Activated CD4-positive, alpha-beta T cell treated with anti-CD3 and anti-CD28 coated beads, Interleukin-2, amount 50 U/mL, for 1 hour (primary cell): Measurements from ENCODE around the gene SLC29A2.

ENCODE experiments used
- DNase-seq: peaks from one replicate; pipeline ENCODE4 v3.0.0-alpha.2; 2020

Gene SLC29A2, protein sequence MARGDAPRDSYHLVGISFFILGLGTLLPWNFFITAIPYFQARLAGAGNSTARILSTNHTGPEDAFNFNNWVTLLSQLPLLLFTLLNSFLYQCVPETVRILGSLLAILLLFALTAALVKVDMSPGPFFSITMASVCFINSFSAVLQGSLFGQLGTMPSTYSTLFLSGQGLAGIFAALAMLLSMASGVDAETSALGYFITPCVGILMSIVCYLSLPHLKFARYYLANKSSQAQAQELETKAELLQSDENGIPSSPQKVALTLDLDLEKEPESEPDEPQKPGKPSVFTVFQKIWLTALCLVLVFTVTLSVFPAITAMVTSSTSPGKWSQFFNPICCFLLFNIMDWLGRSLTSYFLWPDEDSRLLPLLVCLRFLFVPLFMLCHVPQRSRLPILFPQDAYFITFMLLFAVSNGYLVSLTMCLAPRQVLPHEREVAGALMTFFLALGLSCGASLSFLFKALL

DNA sequence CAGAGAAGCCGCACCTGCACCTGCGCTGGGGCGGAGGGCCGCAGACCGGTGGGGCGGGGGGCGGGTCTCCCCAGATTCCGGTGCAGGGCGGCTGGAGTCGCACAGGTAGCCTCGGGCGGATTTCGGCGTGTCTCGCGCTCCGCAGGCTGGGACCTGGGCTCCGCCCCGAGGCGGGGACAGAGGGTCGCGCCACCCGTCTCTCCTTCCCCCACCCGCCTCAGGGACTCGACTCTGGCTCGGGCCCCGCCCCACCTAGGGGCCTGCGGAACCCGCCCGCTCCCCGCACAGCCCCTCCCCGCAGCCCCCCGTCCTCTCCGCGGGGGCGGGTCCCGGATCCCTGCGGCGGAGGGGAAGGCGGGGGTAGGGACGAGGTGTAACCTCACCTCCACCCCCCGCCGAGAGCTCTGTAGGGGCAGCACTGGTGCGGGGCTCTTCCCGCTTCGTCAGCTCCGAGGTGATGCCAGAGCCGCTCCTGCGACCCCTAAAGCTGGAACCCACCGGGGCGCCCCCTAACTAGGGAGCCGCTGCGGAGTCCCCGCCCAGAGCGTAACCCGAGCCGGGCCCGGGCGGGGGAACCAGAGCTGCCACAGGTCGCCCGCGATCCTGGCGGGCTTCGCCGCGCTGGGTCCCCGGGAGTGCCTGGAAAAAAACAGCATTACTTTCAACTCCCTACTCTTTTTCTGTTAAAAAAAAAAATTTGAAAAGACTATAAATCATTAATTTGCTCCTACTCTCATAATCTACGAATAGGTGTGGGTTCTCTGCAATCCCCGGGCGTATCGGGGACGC, at the start of gene SLC29A2:
SLC29A2 (minus strand) TSS at position 134 of the 789 bp plus-strand sequence. CDS start 169 bp downstream, outside the sequence.
- peak; percentile 66 for DNase-seq

DNA sequence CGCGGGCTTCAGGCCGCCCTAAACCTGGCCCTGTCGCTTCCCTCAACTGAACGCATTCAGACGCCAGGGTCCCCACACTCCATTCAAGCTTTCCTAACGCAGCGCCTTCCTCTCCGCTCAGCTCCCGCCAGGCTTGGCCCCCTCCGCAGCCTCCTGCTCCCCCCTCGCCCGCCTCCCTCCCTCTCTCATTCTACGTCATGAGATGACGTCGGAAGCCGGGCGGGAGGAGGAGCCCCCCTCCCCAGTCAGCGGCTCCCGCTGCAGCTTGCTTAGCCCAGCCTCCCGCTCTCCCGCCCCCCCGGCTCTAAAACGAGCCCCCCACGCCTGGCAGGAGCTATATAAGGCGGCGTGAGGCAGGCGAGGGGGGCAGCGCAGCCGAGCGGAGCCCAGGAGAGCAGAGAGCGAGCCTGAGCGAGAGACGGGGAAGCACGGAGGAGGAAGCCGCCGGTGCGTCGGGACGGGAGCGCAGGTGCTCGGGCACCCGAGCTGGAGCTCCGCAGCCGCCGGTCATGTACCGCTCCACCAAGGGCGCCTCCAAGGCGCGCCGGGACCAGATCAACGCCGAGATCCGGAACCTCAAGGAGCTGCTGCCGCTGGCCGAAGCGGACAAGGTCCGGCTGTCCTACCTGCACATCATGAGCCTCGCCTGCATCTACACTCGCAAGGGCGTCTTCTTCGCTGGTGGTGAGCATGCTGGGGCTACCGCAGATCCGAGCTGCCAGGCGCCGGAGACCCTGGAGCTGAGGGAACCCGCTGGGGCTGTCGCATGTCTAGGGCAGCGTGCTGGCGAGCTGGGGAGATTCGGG, 49.3 kb upstream of the SLC29A2 start, which contains the start of gene NPAS4:
NPAS4 (plus strand) TSS at position 365 of the 806 bp plus-strand sequence; CDS start at position 510, 145 bp downstream.
- DNase-seq = no peak

DNA sequence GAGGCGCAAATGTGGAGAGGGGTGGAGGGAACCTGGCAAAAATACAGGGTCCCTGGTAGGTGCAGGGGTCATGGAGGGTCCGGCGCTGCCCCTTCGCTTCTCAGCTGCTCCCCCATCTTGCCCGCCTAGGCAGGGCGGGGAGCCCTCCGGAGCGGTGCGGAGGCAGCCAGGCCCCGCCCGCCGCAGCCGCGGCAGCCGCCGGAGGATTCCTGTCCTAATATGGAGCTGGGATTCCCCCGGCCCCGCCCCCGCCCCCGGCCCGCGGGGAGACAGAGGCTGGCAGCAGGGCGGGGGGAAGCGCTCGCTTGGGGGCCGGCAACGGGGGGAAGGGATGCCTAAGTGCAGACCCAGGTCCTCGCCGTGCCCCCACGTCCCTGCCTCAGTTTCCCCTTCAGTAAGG, 48.3 kb upstream of the SLC29A2 start:
- DNase-seq = no peak

DNA sequence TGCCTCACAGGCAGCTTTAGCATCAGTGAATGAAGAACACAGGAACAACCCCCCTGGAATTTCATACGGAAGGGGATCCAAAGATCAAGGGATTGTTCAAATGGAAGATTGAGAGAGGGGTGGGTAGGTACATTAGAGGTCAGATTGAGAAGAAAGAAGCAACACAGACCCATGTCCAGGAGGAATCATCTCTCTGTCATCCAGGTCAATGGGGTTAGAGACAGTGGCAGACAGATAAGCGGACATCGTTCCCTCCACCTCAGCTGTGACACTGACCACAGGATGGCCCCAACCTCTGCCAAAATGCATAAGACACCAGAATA, 47.4 kb upstream of the SLC29A2 start:
- no peak for DNase-seq

DNA sequence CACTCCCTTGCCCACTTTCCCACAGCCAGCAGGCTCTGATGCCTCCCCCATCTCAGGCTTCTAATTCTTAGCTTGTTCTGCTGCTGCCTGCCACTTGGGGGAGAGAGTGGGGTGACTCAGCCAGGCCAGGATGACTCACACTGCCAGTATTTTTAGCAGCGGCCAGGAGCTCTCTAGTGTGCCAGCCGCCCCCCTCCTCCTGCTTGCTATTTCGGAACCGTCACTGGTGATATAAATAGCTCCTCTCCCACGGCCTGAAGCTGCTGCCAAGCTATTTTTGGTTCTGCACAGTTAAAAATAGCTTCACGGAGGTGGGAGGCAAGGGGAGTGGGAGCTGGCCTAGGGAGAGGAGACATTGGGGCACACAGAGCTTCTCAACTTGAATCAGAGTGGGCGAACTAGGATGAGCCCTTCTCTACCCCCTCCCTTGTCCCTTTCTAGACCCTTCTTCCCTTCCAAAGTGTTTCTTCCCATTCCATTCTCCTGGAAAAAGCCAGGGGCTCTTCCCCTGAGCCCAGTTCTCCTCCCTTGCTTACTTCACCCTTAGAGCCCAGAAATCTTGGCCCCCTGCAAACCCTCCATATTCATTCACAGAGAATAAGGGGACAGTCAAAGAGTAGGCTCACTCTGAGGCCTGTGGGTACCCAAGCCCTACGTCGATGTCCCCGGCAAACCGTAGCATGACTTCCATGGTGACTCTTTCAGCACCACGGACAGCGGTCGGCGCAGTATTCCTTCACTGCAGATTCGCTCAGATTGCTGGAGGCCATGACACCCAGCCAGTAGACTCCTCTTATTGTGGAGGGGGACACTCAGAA, 46.8 kb upstream of the SLC29A2 start:
- DNase-seq = peak; percentile 58

DNA sequence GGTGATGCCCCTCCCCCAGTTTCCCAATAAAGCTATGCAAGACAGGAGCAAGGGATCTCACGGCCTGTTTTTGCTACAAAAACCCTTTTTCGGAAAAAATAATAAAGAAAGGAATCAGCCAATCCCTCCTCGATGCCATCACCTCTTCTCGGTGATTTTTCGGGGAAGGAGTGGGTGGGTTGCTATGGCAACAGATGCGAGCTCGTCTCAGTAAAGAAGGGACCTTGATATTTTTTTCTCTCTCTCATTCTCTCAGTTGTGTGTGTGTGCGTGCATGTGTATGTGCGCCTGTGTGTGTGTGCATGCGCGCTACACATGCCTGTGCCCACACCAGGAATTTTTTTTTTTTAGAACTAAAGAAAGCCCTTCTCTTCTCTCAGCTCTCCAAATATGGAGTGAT, 45.4 kb upstream of the SLC29A2 start:
- DNase-seq = no peak

DNA sequence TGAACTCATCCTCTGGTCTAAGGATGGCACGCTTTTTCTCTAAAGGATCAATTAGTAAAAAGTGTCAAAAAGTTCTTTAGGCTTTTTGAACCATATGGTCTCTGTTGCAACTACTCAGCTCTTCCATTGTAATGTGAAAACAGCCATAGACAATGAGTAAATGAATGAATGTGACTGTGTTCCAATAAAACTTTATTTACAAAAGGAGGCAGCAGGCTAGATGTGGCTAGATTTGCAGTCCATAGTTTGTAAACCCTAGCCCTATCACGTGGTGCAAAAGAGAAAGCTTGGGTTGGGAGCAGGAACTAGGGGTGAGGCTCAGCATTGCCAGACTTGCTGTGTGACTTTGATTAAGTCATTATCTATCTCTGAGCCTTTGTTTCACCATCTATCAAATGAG, 43.9 kb upstream of the SLC29A2 start:
- no peak for DNase-seq

DNA sequence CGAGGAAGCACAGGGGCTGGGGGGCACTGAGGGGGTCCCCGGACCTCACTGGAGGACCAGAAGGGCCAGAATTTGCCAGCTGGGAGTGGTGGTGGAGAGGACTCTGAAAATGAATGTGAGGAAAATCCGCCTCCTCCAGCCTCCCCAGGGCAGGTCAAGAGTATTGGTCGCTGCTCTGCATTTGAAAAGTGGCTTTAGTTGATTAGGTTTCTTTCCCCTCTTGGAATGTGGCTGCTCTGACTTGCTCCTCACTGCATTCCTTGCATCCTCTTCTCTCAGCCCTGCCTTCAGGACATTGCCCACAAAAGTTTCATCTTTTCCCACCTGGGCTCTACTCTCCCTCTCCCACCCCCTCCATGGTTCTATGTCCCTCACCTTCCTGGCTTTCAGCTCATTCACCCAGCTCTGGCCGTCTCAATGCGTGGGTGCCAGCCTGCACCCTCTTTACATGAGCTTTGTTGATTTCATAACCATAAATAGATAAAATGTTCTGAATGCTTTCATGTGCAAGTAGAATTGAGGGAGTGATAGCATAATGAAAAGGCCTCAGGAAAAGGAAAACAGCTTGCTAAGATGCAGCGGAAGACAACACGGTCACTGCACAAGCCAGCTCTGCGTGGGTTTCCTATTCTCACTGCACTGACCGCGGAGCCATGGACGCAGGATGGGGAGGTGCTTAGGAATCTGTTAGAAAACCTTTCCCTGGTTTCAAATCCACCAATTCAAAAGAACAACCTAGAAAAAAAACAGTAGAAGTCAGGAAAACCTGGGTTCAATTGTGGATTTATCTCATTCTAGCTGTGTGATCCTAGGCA, 42.8 kb upstream of the SLC29A2 start:
- DNase-seq = no peak

DNA sequence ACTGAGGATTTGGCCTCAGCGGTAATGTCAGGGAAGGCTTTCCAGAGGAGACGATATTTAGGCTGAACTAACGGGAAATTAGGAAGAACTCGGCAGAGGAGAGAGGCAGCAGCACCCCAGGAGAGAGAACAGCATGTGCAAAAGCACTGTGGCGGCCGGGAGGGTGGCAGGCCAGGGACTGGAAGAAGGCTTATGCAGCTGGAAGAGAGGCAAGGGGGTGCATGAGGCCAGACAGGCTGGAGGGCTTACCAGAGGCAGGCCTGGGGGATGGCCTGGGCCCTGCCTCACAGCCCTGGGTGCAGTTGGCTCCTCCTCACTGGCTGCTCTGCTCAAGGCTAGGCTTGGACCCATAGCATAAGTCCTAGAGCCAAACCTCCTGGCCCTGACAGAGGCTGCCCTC, 41.6 kb upstream of the SLC29A2 start:
- no peak for DNase-seq

DNA sequence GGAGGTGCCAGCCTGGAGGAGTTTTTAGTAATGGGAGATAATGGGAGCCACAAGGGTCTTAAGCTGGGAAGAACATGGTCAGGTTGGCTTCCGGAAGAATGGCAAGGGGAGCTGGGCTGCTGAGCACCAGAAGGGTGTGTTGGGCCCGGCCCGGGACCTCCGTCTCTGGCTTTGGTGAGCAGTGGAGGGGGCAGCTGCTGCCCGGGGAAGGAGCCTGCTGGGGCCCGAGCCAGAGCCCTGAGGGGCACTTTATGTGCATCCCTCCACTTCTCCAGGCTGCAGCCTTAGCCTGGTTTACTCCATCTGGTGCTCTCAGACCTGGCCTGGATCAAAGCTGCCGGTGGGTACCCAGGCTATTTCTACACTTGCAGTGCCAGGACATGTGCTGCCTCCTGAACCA, 40.5 kb upstream of the SLC29A2 start:
- DNase-seq = no peak

DNA sequence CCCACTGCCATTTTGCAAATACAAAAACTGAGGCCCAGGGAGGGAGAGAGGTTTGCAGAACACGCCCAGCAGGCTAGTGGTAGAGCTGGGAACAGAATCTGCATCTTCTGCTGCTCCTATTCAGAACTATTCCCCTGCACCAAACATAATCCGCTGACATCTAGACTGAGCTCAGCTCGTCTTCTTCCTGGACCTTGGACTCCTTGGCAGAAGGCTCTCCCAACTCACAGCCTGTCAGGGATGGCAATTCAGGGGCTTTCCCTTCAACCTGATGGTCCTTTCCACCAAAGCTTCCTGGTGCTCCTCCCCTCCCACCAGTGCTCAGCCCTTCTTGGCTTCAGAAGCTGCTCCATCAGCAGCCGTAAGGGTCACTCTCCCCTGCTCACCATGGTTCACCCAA, 39.8 kb upstream of the SLC29A2 start:
- DNase-seq = no peak

DNA sequence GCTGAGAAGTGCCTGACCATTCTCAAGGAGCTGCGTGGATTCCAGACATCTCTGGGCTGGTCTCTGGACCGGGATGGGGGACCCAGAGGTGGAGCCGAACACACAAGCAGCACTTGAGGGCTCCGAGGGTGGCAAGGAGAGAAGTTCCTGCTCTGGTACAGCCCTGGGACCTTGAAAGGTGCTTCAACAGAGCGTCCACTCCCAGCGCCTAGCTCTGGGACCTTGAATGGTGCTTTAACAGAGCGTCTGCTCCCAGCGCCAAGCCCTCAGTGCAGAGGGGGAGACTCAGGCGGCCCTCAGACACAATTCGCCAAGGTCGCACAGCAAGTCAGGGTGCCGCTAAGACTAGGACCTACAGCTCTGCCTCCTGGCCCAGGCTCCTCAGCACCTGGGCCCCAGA, 38.6 kb upstream of the SLC29A2 start:
- DNase-seq = no peak

DNA sequence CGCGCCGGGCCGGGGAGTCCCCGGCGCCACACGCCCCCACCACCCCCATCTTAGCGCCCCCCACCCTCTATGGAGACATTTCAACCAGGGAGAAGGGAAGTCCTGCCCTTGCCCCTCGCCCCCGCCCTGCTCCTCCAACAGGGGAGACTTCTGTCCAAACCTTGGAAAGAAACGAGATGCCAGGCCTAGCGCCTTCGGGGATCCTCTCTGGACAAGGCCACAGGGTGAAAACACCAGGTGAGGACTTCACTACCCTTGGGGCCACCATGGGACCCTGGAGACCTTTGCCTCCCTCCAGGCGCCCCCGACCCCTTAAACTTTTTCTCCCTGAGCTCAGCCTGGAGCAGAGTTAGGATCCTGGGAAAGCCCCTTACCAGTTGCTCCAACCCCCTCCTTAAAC, 37.7 kb upstream of the SLC29A2 start:
- no peak for DNase-seq

DNA sequence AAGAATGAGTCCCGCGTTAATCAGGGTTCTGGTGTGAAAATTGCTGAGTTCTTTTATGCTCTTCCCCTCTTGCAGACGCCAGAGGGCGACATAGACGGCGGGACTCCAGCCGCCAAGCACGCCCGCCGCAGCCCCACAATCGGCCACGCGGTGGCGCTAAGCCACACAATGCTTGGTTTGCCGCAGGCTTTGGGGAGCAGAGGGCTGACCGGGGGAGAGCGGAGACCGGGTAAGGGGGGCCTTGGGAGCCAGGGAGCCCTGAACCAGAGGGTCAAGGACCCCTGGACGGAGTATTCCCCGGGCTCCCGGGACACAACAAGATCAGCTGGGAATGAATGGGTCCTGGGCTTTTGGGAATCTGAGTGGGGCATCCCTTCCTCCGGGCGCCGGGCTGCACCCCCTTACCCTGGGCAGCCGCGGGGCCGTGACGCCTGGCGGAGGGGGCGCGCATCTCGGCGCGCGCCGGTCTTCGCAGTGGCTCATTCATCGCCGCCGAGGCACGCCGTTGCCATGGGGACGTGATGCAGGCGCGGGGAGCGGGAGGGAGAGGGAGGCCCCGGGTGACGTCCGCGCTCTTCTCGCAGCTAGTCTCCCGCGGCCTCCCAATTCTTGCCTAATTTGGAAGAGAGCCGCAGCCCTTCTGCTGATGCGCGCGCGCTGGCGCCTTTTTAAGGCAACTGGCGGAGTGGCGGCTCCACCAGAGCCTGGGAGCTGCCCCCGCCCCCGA, 37.1 kb upstream of the SLC29A2 start:
- peak; percentile 96 for DNase-seq

DNA sequence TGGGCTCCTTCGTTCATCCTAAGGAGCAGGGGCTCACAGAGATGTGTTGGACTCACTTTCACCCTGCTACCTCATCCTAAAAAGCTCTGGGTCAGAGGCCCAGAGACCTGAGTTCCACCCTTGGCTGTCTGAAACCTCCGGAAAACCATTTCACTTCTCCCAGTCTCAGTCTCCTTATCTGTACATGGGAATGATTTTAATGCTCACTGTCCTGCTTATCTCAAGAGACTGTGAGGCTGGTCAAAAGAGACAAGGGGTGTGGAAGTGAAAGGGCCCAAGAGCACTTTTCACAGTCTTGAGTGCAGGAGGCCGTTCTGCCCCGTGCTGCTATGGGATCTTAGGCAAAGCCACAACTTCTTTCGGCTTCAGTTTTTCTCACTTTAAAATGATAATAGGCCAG, 36.1 kb upstream of the SLC29A2 start:
- no peak for DNase-seq

DNA sequence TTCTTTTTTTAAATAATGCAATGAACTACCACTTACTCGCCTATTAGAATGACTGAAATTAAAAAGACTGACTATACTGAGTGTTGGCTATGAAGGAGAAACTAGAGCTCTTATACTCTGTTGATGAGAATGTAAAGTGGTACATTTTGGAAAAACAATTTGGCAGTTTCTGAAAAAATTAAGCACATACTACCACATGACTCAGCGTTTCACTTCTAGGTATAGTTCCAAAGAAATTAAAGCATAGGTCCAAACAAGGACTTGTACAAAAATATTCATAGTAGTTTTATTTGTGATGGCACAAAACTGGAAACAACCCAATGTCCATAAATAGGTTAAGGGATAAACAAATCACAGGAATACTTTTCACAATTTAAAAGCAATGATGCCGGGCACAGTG, 22.4 kb upstream of the SLC29A2 start:
- no peak for DNase-seq

DNA sequence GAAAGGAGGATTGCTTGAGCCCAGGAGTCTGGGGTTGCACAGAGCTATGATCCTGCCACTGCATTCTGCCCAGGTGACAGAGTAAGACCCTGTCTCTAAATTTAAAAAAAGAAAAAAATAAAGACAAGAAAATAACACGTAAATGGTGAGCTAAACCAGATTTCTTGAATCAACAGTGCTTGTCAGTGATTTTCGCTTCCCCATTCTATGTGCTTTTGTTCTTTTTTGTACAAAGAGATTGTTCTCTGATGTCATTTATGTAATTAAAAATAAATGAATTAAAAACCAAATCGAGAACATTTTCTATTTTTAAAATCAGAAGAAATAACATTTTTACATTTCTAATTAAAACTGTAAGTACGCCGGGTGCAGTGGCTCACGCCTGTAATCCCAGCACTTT, 19.8 kb upstream of the SLC29A2 start:
- no peak for DNase-seq

DNA sequence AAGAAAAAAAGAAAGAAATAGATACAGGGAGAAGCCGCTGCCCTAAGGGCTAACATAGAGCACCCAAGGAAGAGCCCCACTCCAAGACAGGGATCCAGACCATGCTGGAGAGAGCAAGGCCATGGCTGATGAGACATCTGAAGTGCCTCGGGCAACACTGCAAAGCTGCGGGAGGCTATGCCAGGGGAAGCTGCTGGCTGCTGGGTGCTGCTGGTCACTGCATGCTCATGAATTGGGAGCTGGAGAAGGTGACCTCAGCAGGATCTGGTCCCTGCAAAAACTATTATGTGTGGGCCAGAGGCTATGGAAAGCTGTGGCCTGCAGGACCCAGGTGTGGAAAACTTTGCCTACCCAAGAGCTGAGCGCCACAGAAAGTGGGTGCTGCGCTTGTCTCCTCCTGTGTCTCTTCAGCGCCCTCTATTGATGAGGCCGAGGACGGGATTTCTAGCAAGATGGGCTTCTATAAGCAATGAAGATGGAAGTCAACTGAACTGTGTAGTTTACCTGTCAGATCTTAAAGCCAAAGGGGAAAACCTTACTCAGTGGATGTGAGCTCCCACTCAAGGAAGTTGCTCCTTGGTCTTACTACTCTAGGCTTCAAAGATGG, 17.3 kb upstream of the SLC29A2 start:
- DNase-seq = peak; percentile 70

DNA sequence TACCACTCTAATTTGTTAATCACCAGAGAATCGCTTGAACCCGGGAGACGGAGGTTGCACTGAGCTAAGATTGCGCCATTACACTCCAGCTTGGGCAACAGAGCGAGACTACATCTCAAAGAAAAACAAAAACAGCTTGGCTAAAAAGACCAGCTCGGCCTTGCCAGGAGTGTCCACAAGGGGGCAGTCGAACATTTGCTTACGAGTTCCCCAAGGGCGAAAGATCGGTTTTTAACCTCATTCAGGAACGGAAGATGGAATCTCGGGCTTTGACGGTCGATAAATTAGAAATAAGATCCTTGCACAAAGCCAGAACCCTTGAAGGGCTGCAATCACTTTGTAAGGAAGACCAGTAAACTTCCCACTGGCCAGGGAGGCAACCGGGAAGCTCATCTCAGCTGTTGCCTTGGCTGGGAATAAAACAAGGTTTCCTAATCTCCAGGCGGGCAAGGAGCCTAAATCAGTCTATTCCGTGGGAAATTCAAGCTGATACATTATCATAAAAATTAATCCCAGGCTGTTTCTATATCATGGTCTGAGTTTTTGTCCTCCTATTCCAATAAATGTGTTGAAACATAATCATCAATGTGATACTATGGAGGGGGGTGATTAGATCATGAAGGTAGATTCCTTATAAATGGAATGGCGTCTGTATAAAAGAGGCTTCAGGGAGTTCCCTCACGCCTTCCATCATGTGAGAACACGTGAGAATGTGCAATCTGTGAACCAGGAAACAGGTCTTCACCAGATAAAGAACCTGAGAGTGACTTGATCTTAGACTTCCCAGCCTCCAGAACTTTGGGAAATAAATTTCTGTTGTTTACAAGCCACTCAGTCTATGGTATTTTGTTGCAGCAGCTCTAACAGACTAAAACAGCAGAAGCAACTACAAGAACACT, 14.9 kb upstream of the SLC29A2 start:
- peak; percentile 85 for DNase-seq
